ENCODE measurements around the gene SNTB2.

DNA sequence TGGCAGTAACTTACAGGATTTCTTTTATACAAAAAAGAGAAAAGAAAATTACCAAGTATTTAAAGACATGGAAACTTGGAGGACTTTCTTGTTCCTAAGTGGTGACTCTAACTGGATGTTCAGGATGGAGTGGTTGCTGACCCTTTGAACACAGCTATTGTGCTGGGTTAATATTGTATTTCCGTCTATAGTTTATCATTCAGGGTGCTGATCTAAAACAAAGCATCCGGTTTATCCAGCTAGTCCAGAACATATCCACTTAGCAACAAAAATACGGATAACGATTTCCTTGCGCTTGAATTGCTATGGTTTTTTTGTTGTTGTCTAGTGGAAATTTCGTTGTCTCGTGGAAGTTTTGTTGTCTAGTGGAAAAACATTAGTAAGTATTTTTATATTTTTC, 38.2 kb downstream of the SNTB2 start:
- TF ChIP-seq CTCF (IDR thresholded peaks at IDR 0.05) (no peak), POLR2A (IDR thresholded peaks at IDR 0.05) (no peak), POLR2AphosphoS5 (IDR thresholded peaks at IDR 0.05) (no peak), EP300 (IDR thresholded peaks at IDR 0.05) (no peak)
